DMS 273 (cell line): Measurements from ENCODE around the gene PRKD3.
A peak's percentile ranks its signal among the peaks of the same experiment; 100 is the strongest.
"Not testable (repeated sequence)": the region's sequence is repeated elsewhere in the genome, so short reads cannot be mapped to it uniquely, and the experiment has no call there.

Experiments used
- DNase-seq: peaks from one replicate; lab custom pipeline; 2025; ENCODE audit not compliant: unreplicated experiment; lab: John Stamatoyannopoulos, UW

Gene PRKD3

GRCh38 chr2:37317746-37318145 is 6.9 kb downstream of the PRKD3 start:
- no peak for DNase-seq

- DNase-seq: no peak
These were observed 8.5 kb downstream of the PRKD3 start for GRCh38 chr2:37316181-37316580.

GRCh38 chr2:37315364-37315763 is 9.3 kb downstream of the PRKD3 start:
- no peak for DNase-seq

- no peak for DNase-seq
These were observed 17.1 kb downstream of the PRKD3 start for GRCh38 chr2:37307500-37307899.

GRCh38 chr2:37306024-37306423 is 18.6 kb downstream of the PRKD3 start:
- DNase-seq: peak; percentile 65

- no peak for DNase-seq
These were observed 21.9 kb downstream of the PRKD3 start for GRCh38 chr2:37302701-37303252.

GRCh38 chr2:37301408-37301807 is 23.2 kb downstream of the PRKD3 start:
- DNase-seq: no peak

GRCh38 chr2:37300578-37300977 is 24.1 kb downstream of the PRKD3 start:
- DNase-seq: no peak

GRCh38 chr2:37300146-37300545 is 24.5 kb downstream of the PRKD3 start:
- DNase-seq: no peak

GRCh38 chr2:37297632-37298031 is 27.0 kb downstream of the PRKD3 start:
- no peak for DNase-seq

GRCh38 chr2:37295469-37296073 is 29.1 kb downstream of the PRKD3 start:
- DNase-seq: no peak

GRCh38 chr2:37294858-37295257 is 29.8 kb downstream of the PRKD3 start:
- DNase-seq: not testable (repeated sequence)

- DNase-seq: no peak
These were observed 33.0 kb downstream of the PRKD3 start for GRCh38 chr2:37291680-37292079.

GRCh38 chr2:37287966-37288365 is 36.7 kb downstream of the PRKD3 start:
- DNase-seq: peak; percentile 21

- no peak for DNase-seq
These were observed 40.3 kb downstream of the PRKD3 start for GRCh38 chr2:37284381-37284780.

- no peak for DNase-seq
These were observed 41.4 kb downstream of the PRKD3 start for GRCh38 chr2:37283207-37283606.

- no peak for DNase-seq
These were observed 41.9 kb downstream of the PRKD3 start for GRCh38 chr2:37282746-37283145.

GRCh38 chr2:37281916-37282315 is 42.7 kb downstream of the PRKD3 start:
- no peak for DNase-seq

- DNase-seq: no peak
These were observed 48.3 kb downstream of the PRKD3 start for GRCh38 chr2:37276291-37276690.
